Hepatocyte (in vitro differentiated cells): ENCODE data around the gene PPDPF. TPM values are rescaled to one million over a fixed set of nuclear protein-coding genes. Genes with fewer than 3 reads are reported as not detected.

ENCODE experiments used
- DNase-seq: peaks from one replicate; pipeline ENCODE4 v3.0.0-alpha.2; 2016; ENCODE audit warnings: low spot score
- H2AFZ ChIP-seq: fragments of 200-600 bp; sonication (generic); 2 replicates; pipeline ENCODE4 v1.6.0; 2016; ENCODE audit warnings: antibody characterized with exemption, mild to moderate bottlenecking
- H3K27ac ChIP-seq: fragments of 200-600 bp; sonication (generic); 2 replicates; pipeline ENCODE4 v1.5.1; 2016; ENCODE audit warnings: mild to moderate bottlenecking
- H3K27me3 ChIP-seq: fragments of 200-600 bp; sonication (generic); 2 replicates; pipeline ENCODE4 v1.6.1; 2016
- H3K36me3 ChIP-seq: fragments of 200-600 bp; sonication (generic); replicated peaks from 2 replicates; pipeline ENCODE4 v1.5.1; 2016; ENCODE audit warnings: low read depth; ENCODE audit not compliant: insufficient read depth
- H3K4me1 ChIP-seq: fragments of 200-600 bp; sonication (generic); 2 replicates; pipeline ENCODE4 v1.5.1; 2016; ENCODE audit warnings: mild to moderate bottlenecking, moderate library complexity; ENCODE audit not compliant: insufficient read depth
- H3K4me2 ChIP-seq: fragments of 200-600 bp; sonication (generic); 2 replicates; pipeline ENCODE4 v1.6.0; 2016
- H3K4me3 ChIP-seq: fragments of 200-600 bp; sonication (generic); 2 replicates; pipeline ENCODE4 v1.5.1; 2016; ENCODE audit warnings: mild to moderate bottlenecking
- H3K79me2 ChIP-seq: fragments of 200-600 bp; sonication (generic); 2 replicates; pipeline ENCODE4 v1.6.0; 2017; ENCODE audit warnings: mild to moderate bottlenecking
- H3K9me2 ChIP-seq: fragments of 200-600 bp; sonication (generic); replicated peaks from 2 replicates; pipeline ENCODE4 v1.6.0; 2017; ENCODE audit warnings: mild to moderate bottlenecking; ENCODE audit not compliant: insufficient read depth
- H3K9me3 ChIP-seq: fragments of 200-600 bp; sonication (generic); 2 replicates; pipeline ENCODE4 v1.5.1; 2016; ENCODE audit warnings: low read depth, mild to moderate bottlenecking
- H4K20me1 ChIP-seq: fragments of 200-600 bp; sonication (generic); 2 replicates; pipeline ENCODE4 v1.6.0; 2016; ENCODE audit warnings: mild to moderate bottlenecking; ENCODE audit not compliant: insufficient read depth, poor library complexity, severe bottlenecking
- CTCF ChIP-seq: fragments of 200-600 bp; sonication (generic); IDR thresholded peaks from 2 replicates; pipeline ENCODE4 v1.5.1; 2016; ENCODE audit warnings: antibody characterized with exemption, mild to moderate bottlenecking; ENCODE audit not compliant: poor library complexity
- EZH2 ChIP-seq: fragments of 200-600 bp; sonication (generic); IDR thresholded peaks from 2 replicates; pipeline ENCODE4 v1.6.1; 2016; ENCODE audit warnings: antibody characterized with exemption, mild to moderate bottlenecking, borderline replicate concordance
- EZH2phosphoT487 ChIP-seq: fragments of 200-600 bp; sonication (generic); IDR thresholded peaks from one replicate; pipeline ENCODE4 v1.6.1; 2018; ENCODE audit warnings: antibody characterized with exemption, mild to moderate bottlenecking, low read depth, moderate library complexity; ENCODE audit not compliant: unreplicated experiment, severe bottlenecking
- WGBS: methylation state at CpG from one replicate; pipeline ENCODE4 v1.1.6; 2016; ENCODE audit warnings: low lambda C conversion rate; ENCODE audit errors: missing lambda C conversion rate; 5-methylcytosine and 5-hydroxymethylcytosine counted together
- polyA plus RNA-seq: library from polyadenylated mRNA; unstranded; fragments of >200 nt; fragmentation: Nextera tagmentation; extraction: Ambion mirVana; gene quantifications from 2 replicates; pipeline ENCODE4 v1.2.1, GENCODE V29; 2016
- total RNA-seq: library from RNA; depleted of rRNA; stranded (reverse); fragments of >200 nt; gene quantifications from 2 replicates; pipeline ENCODE4 v1.2.3, GENCODE V29; 2014

Gene PPDPF
- total and polyA plus RNA-seq, 2 experiments from 2014 or later, result 55.1 to 333 TPM

GRCh38 chr20:63525971-63526370 is 5.4 kb downstream of the PPDPF start:
- H3K4me1 ChIP-seq, result peaks cover 8% of the 10 kb centered on the region
- no peak for DNase-seq
- H2AFZ ChIP-seq, result no peak overlapping the region
- no peaks in the 10 kb centered on the region for H3K9me2 ChIP-seq
- H3K36me3 ChIP-seq, result no peaks in the 10 kb centered on the region
- H3K79me2 ChIP-seq, result peaks cover 16% of the 10 kb centered on the region
- no peak overlapping the region for H3K27ac ChIP-seq
- H3K27me3 ChIP-seq, result no peaks in the 10 kb centered on the region
- TF ChIP-seq EZH2 (no peak), EZH2phosphoT487 (no peak), CTCF (no peak)
- 45% methylated on average over 2 of the region's 2 CpGs for WGBS
- peaks cover 24% of the 10 kb centered on the region for H4K20me1 ChIP-seq
- H3K4me2 ChIP-seq, result no peak overlapping the region
- no peak overlapping the region for H3K4me3 ChIP-seq
- no peaks in the 10 kb centered on the region for H3K9me3 ChIP-seq

- Histone ChIP-seq H3K27ac (no peak overlapping the region), H3K4me3 (no peak overlapping the region), H3K9me2 (no peaks in the 10 kb centered on the region), H3K27me3 (no peaks in the 10 kb centered on the region), H3K36me3 (no peaks in the 10 kb centered on the region), H4K20me1 (peaks cover 12% of the 10 kb centered on the region), H3K4me1 (peaks cover 5% of the 10 kb centered on the region), H3K79me2 (peaks cover 4% of the 10 kb centered on the region), H3K4me2 (no peak overlapping the region), H3K9me3 (no peaks in the 10 kb centered on the region), H2AFZ (no peak overlapping the region)
- no peak for DNase-seq
- TF ChIP-seq CTCF (no peak), EZH2phosphoT487 (no peak), EZH2 (no peak)
- WGBS, result 93% methylated on average over 9 of the region's 9 CpGs
Observed at GRCh38 chr20:63527184-63527583, 6.6 kb downstream of the PPDPF start.

- H4K20me1 ChIP-seq, result no peaks in the 10 kb centered on the region
- H3K9me2 ChIP-seq, result no peaks in the 10 kb centered on the region
- H3K79me2 ChIP-seq, result no peaks in the 10 kb centered on the region
- no peaks in the 10 kb centered on the region for H3K27me3 ChIP-seq
- no peak overlapping the region for H2AFZ ChIP-seq
- WGBS, result 91% methylated on average over 26 of the region's 27 CpGs
- H3K4me3 ChIP-seq, result no peak overlapping the region
- no peaks in the 10 kb centered on the region for H3K36me3 ChIP-seq
- DNase-seq, result no peak
- no peak overlapping the region for H3K4me2 ChIP-seq
- no peaks in the 10 kb centered on the region for H3K4me1 ChIP-seq
- TF ChIP-seq CTCF, result no peak
- no peaks in the 10 kb centered on the region for H3K9me3 ChIP-seq
- no peak overlapping the region for H3K27ac ChIP-seq
Observed at GRCh38 chr20:63529180-63529860, 8.8 kb downstream of the PPDPF start.
